Neuronal stem cell (in vitro differentiated cells): ENCODE results near the gene DNAAF9.

Experiments
- DNase-seq: peaks from one replicate; pipeline ENCODE4 v3.0.0-alpha.2; 2013; ENCODE audit warnings: low spot score
- H2AFZ ChIP-seq: one replicate; pipeline ENCODE4 v1.6.1; 2013; ENCODE audit warnings: mild to moderate bottlenecking, low read length, inconsistent platforms
- H2AK5ac ChIP-seq: 2 replicates; pipeline ENCODE4 v1.6.1; 2013; ENCODE audit warnings: low read depth, mild to moderate bottlenecking, inconsistent platforms, low read length, moderate library complexity, mixed read lengths
- H2BK120ac ChIP-seq: 2 replicates; pipeline ENCODE4 v1.6.1; 2013; ENCODE audit warnings: low read depth, mild to moderate bottlenecking, inconsistent platforms, low read length, moderate library complexity, mixed read lengths
- H2BK12ac ChIP-seq: one replicate; pipeline ENCODE4 v1.6.1; 2013; ENCODE audit warnings: low read length, inconsistent platforms
- H2BK15ac ChIP-seq: 2 replicates; pipeline ENCODE4 v1.6.1; 2013; ENCODE audit warnings: mild to moderate bottlenecking, low read length, inconsistent platforms, mixed read lengths
- H2BK5ac ChIP-seq: one replicate; pipeline ENCODE4 v1.6.1; 2013; ENCODE audit warnings: inconsistent platforms, mild to moderate bottlenecking, low read length, moderate library complexity
- H3K14ac ChIP-seq: one replicate; pipeline ENCODE4 v1.6.1; 2013; ENCODE audit warnings: low read length, inconsistent platforms
- H3K18ac ChIP-seq: 2 replicates; pipeline ENCODE4 v1.6.1; 2013; ENCODE audit warnings: low read length, inconsistent platforms
- H3K23ac ChIP-seq: 2 replicates; pipeline ENCODE4 v1.6.1; 2013; ENCODE audit warnings: low read depth, mild to moderate bottlenecking, mixed read lengths, low read length, inconsistent platforms; ENCODE audit not compliant: poor library complexity
- H3K27ac ChIP-seq: replicated peaks from 3 replicates; pipeline ENCODE4 v1.5.1; 2013; ENCODE audit warnings: low read length, inconsistent platforms
- H3K27me3 ChIP-seq, 3 experiments: 2 replicates each; pipeline ENCODE4 v1.6.1; 2013; ENCODE audit warnings: low read length in 3 of 3, mild to moderate bottlenecking in 2 of 3, inconsistent platforms in 1 of 3, low read depth in 1 of 3, mixed read lengths in 1 of 3, moderate library complexity in 1 of 3; ENCODE audit not compliant: control insufficient read depth in 3 of 3, insufficient read depth in 3 of 3
- H3K36me3 ChIP-seq, 2 donors: replicated peaks in 1 of 2; 2 replicates each; pipeline ENCODE4 v1.6.1; 2013; ENCODE audit warnings: low read length in 2 of 2; ENCODE audit not compliant: control insufficient read depth in 2 of 2, insufficient read depth in 2 of 2
- H3K4ac ChIP-seq: 2 replicates; pipeline ENCODE4 v1.6.1; 2013; ENCODE audit warnings: inconsistent platforms, mild to moderate bottlenecking, low read length, moderate library complexity
- H3K4me1 ChIP-seq, 2 donors: 1 replicate in 1 of 2; 2 replicates in 1 of 2; pipeline ENCODE4 v1.6.1; 2013; ENCODE audit warnings: low read length in 2 of 2, low read depth in 1 of 2; ENCODE audit not compliant: control insufficient read depth in 2 of 2, insufficient read depth in 1 of 2
- H3K4me2 ChIP-seq: one replicate; pipeline ENCODE4 v1.6.1; 2013; ENCODE audit warnings: mild to moderate bottlenecking, low read length, inconsistent platforms; ENCODE audit not compliant: insufficient read depth, poor library complexity, severe bottlenecking
- H3K4me3 ChIP-seq, 2 donors: 2 replicates each; pipeline ENCODE4 v1.5.1; 2013; ENCODE audit warnings: low read length in 2 of 2, mild to moderate bottlenecking in 2 of 2, inconsistent platforms in 1 of 2, moderate library complexity in 1 of 2
- H3K79me1 ChIP-seq: one replicate; pipeline ENCODE4 v1.6.1; 2013; ENCODE audit warnings: low read depth, mild to moderate bottlenecking, inconsistent platforms, low read length, moderate library complexity
- H3K9ac ChIP-seq: one replicate; pipeline ENCODE4 v1.6.1; 2013; ENCODE audit warnings: mild to moderate bottlenecking, low read depth, low read length, inconsistent platforms; ENCODE audit not compliant: poor library complexity
- H3K9me3 ChIP-seq, 2 donors: replicated peaks in 1 of 2; 2 replicates each; pipeline versions ENCODE3 to v1.6.1; 2013; ENCODE audit warnings: low read length in 2 of 2, mild to moderate bottlenecking in 2 of 2, inconsistent platforms in 1 of 2, low read depth in 1 of 2, mixed read lengths in 1 of 2, moderate library complexity in 1 of 2; ENCODE audit not compliant: control insufficient read depth in 2 of 2, insufficient read depth in 1 of 2
- H4K8ac ChIP-seq: one replicate; pipeline ENCODE4 v1.6.1; 2013; ENCODE audit warnings: low read depth, mild to moderate bottlenecking, inconsistent platforms, low read length, moderate library complexity
- H4K91ac ChIP-seq: one replicate; pipeline ENCODE4 v1.6.1; 2013; ENCODE audit warnings: low read length, low read depth, mild to moderate bottlenecking, inconsistent platforms; ENCODE audit not compliant: poor library complexity
- WGBS, 2 donors: extraction: QIAGEN DNeasy Blood & Tissue Kit; methylation state at CpG; one replicate each; pipeline ENCODE4 v1.1.7; 2013; ENCODE audit warnings: missing lambda C conversion rate in 2 of 2, mixed read lengths in 1 of 2; ENCODE audit not compliant: insufficient read length in 2 of 2, insufficient replicate concordance in 1 of 2; ENCODE audit errors: extremely low coverage in 2 of 2; 5-methylcytosine and 5-hydroxymethylcytosine counted together

The DNAAF9 gene

DNA sequence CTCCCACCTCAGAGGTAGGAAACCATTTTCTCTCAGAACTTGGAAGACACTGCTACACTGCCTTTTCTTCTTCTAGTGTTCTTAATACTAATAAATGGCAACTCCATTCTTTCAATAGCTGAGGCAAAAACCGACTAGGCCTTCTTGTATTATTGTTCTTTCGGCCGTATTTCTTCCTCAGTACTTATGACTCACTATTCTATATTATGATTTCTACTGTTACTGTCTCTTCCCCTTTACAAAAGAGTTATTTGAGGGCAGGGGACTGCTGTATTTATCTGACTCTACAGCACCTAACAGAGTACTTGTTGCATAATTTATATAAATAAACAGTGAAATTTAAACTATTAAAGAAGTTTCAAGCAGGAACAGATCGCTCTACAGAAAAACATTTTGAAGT lies 3.1 kb downstream of the DNAAF9 start:
- Histone ChIP-seq H2AFZ (no peak overlapping the region), H3K4me2 (no peak overlapping the region), H3K27ac (no peak overlapping the region)

DNA sequence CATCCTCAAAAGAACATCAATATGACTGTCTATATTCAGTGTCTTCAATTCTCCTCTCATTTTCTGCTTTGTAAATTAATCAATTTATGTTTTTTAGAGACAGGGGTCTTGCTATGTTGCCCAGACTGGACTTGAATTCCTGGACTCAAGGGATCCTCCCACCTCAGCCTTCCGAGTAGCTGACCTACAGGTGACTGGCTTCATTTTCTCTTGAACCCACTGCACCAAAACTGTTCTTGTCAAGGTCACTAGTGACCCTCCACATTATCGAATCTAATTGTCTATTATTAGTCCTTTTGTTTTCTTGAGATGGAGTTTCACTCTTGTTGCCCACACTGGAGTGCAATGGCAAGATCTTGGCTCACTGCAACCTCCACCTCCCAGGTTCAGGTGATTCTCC lies 3.7 kb downstream of the DNAAF9 start:
- Histone ChIP-seq H3K14ac (no peak overlapping the region), H3K79me1 (peaks cover 3% of the 10 kb centered on the region), H3K27me3 (no peaks in the 10 kb centered on the region), H2AFZ (no peak overlapping the region), H3K9me3 (no peaks in the 10 kb centered on the region), H3K18ac (no peak overlapping the region), H2BK12ac (no peak overlapping the region), H3K4me2 (no peak overlapping the region), H2BK15ac (no peak overlapping the region), H4K8ac (no peak overlapping the region), H2AK5ac (no peak overlapping the region), H3K27ac (no peak overlapping the region), H2BK120ac (no peak overlapping the region), H3K4ac (no peak overlapping the region), H2BK5ac (no peak overlapping the region), H3K4me1 (peaks cover 2 to 3% of the 10 kb centered on the region in 2 donors), H3K9ac (no peak overlapping the region), H4K91ac (no peak overlapping the region), H3K4me3 (no peak overlapping the region), H3K36me3 (no peaks in the 10 kb centered on the region), H3K23ac (no peak overlapping the region)
- DNase-seq = no peak
- WGBS, 2 donors = no CpG with 5 or more reads among the region's 2 CpGs

More for the DNA sequence above, 3.1 kb downstream of the DNAAF9 start:
- H3K18ac ChIP-seq = no peak overlapping the region
- no peak for DNase-seq
- H3K14ac ChIP-seq = no peak overlapping the region
- no peak overlapping the region for H4K91ac ChIP-seq
- H3K4me1 ChIP-seq = peaks cover 2 to 3% of the 10 kb centered on the region in 2 donors
- no peaks in the 10 kb centered on the region for H3K27me3 ChIP-seq
- no peak overlapping the region for H2BK120ac ChIP-seq
- H2BK12ac ChIP-seq = no peak overlapping the region
- H2BK5ac ChIP-seq = no peak overlapping the region
- no peak overlapping the region for H2AK5ac ChIP-seq
- WGBS, 2 donors = no CpG with 5 or more reads among the region's 4 CpGs
- no peak overlapping the region for H3K9ac ChIP-seq
- H3K79me1 ChIP-seq = peaks cover 3% of the 10 kb centered on the region
- no peak overlapping the region for H4K8ac ChIP-seq
- H2BK15ac ChIP-seq = no peak overlapping the region
- H3K4ac ChIP-seq = no peak overlapping the region
- H3K4me3 ChIP-seq = no peak overlapping the region
- no peaks in the 10 kb centered on the region for H3K36me3 ChIP-seq
- H3K9me3 ChIP-seq = no peaks in the 10 kb centered on the region
- no peak overlapping the region for H3K23ac ChIP-seq

DNA sequence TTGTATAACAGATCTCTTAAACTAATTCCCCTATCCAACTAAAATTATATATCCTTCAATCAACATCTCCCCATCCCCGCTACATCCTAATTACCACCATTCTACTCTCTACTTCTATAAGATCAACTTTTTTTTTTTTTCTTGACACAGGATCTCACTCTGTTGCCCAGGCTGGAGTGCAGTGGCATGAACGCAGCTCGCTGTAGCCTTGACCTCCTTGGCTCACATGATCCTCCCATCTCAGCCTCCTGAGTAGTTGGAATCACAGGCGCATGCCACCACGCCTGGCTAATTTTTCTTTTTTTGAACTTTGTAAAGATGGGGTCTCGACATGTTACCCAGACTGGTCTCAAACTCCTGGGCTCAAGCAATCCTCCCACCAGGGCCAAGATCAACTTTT lies 5.0 kb downstream of the DNAAF9 start:
- H3K9ac ChIP-seq = no peak overlapping the region
- no peak overlapping the region for H3K23ac ChIP-seq
- no peak overlapping the region for H2BK15ac ChIP-seq
- H2AFZ ChIP-seq = no peak overlapping the region
- no peak overlapping the region for H3K27ac ChIP-seq
- 92 to 93% methylated on average over 1 of the region's 6 CpGs for WGBS, 2 donors
- no peak overlapping the region for H3K4ac ChIP-seq
- H2BK12ac ChIP-seq = no peak overlapping the region
- no peaks in the 10 kb centered on the region for H3K36me3 ChIP-seq
- H3K27me3 ChIP-seq = no peaks in the 10 kb centered on the region
- no peaks in the 10 kb centered on the region for H3K9me3 ChIP-seq
- peaks cover 2 to 3% of the 10 kb centered on the region in 2 donors for H3K4me1 ChIP-seq
- no peak for DNase-seq
- no peak overlapping the region for H3K14ac ChIP-seq
- H3K18ac ChIP-seq = no peak overlapping the region
- H2BK120ac ChIP-seq = no peak overlapping the region
- H3K4me2 ChIP-seq = no peak overlapping the region
- H3K4me3 ChIP-seq = no peak overlapping the region
- no peak overlapping the region for H2BK5ac ChIP-seq
- H2AK5ac ChIP-seq = no peak overlapping the region
- H3K79me1 ChIP-seq = peaks cover 3% of the 10 kb centered on the region
- no peak overlapping the region for H4K91ac ChIP-seq
- H4K8ac ChIP-seq = no peak overlapping the region

DNA sequence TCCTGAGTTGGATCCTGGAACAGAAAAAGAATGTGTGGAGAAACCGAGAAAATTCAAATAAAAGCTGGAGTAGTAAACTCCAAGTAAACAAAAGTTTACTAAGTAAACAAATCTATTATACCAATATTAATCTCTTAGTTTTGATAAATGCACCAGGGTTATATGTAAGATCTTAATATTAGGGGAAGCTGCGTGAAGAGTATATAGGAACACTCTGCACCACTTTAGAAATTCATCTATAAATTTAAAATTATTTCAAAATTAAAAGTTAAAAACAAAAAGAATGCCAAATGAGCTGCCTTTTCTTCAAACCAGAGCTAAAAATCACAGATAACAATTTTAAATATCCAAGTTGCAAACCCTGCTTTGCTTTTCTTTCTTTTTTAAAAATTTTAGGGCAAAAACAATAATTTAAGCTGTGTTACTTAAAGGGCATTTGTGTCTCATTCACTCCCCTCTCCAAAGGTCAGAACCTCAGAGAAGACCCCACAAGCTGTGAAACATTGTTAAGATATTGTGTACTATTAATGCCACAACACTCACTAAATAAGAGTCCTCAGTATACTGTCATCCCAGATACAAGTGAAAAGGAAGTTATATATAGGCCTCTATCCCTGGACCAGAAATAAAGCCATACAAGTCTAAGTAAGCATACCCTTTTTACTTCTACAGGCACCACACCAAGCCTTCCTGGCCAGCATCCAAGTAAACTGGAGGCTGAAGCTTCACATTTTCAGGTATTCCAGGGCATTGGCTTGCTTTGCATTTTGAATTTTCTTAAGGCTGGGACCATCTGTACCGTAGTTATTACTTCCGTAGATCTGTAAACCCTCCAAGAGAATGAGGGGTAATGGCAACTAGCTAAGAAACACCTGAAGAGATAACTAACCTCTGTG lies 7.0 kb downstream of the DNAAF9 start:
- H2BK5ac ChIP-seq = no peak overlapping the region
- WGBS, 2 donors = no CpG with 5 or more reads among the region's 4 CpGs
- no peaks in the 10 kb centered on the region for H3K36me3 ChIP-seq
- no peak overlapping the region for H4K8ac ChIP-seq
- H3K4me1 ChIP-seq = no peaks in the 10 kb centered on the region
- no peak overlapping the region for H2BK15ac ChIP-seq
- H3K9me3 ChIP-seq = peaks cover 0 to 13% of the 10 kb centered on the region in 2 donors
- H3K79me1 ChIP-seq = peaks cover 3% of the 10 kb centered on the region
- H2BK120ac ChIP-seq = no peak overlapping the region
- no peak for DNase-seq
- H2BK12ac ChIP-seq = no peak overlapping the region
- H2AFZ ChIP-seq = no peak overlapping the region
- H3K23ac ChIP-seq = no peak overlapping the region
- H3K4ac ChIP-seq = no peak overlapping the region
- H3K14ac ChIP-seq = no peak overlapping the region
- no peak overlapping the region for H3K4me3 ChIP-seq
- no peak overlapping the region for H2AK5ac ChIP-seq
- H3K27me3 ChIP-seq = no peaks in the 10 kb centered on the region
- no peak overlapping the region for H3K27ac ChIP-seq
- no peak overlapping the region for H4K91ac ChIP-seq
- H3K18ac ChIP-seq = no peak overlapping the region
- H3K9ac ChIP-seq = no peak overlapping the region
- H3K4me2 ChIP-seq = no peak overlapping the region
